WTC11 (cell line): ENCODE data around the gene RGS2. TPM values are rescaled to one million over a fixed set of nuclear protein-coding genes. Genes with fewer than 3 reads are reported as not detected.

ENCODE experiments used
- ZBTB21 ChIP-seq: sonication (generic); formaldehyde crosslinking; IDR thresholded peaks from 2 replicates; pipeline ENCODE4 v1.8.1; 2023; ENCODE audit warnings: mild to moderate bottlenecking, missing genetic modification reagents, borderline replicate concordance
- total RNA-seq: library from RNA; stranded (reverse); gene quantifications from 3 replicates; pipeline ENCODE4 v1.2.3, GENCODE V29; 2021
- TF ChIP-seq, protein P1 (sequence below): sonication (generic); formaldehyde crosslinking; IDR thresholded peaks from 2 replicates; pipeline ENCODE4 v1.8.0; 2023; ENCODE audit warnings: missing genetic modification reagents, mild to moderate bottlenecking, borderline replicate concordance

Gene RGS2
- total RNA-seq, 1 experiment from 2014 or later, result 13.1 TPM

DNA sequence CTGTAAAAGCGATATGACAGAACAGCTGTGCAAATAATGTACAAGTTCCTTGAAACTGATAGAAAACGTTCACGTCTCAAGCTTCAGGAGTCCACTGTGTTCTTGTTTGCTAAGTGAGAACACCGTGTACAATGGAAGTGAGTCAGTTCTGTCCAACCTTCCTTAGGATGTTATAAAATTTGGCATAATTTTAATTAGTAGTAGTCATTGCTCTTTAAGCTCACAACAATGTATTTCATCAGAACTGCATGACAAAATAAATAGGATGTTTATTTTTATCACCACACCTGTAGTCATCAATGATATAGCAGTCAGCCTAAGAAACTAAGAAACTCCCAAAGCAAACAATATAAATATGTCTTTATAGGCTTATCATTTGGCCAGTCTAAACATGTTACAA lies 53.0 kb downstream of the RGS2 start (continued):
- TF ChIP-seq, protein P1, sequence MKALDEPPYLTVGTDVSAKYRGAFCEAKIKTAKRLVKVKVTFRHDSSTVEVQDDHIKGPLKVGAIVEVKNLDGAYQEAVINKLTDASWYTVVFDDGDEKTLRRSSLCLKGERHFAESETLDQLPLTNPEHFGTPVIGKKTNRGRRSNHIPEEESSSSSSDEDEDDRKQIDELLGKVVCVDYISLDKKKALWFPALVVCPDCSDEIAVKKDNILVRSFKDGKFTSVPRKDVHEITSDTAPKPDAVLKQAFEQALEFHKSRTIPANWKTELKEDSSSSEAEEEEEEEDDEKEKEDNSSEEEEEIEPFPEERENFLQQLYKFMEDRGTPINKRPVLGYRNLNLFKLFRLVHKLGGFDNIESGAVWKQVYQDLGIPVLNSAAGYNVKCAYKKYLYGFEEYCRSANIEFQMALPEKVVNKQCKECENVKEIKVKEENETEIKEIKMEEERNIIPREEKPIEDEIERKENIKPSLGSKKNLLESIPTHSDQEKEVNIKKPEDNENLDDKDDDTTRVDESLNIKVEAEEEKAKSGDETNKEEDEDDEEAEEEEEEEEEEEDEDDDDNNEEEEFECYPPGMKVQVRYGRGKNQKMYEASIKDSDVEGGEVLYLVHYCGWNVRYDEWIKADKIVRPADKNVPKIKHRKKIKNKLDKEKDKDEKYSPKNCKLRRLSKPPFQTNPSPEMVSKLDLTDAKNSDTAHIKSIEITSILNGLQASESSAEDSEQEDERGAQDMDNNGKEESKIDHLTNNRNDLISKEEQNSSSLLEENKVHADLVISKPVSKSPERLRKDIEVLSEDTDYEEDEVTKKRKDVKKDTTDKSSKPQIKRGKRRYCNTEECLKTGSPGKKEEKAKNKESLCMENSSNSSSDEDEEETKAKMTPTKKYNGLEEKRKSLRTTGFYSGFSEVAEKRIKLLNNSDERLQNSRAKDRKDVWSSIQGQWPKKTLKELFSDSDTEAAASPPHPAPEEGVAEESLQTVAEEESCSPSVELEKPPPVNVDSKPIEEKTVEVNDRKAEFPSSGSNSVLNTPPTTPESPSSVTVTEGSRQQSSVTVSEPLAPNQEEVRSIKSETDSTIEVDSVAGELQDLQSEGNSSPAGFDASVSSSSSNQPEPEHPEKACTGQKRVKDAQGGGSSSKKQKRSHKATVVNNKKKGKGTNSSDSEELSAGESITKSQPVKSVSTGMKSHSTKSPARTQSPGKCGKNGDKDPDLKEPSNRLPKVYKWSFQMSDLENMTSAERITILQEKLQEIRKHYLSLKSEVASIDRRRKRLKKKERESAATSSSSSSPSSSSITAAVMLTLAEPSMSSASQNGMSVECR, result no peak
- TF ChIP-seq ZBTB21 (CRISPR knock-in tag), result no peak

Other genes starting within 250 kb of the RGS2 start
- gene RGS1, start 233.3 kb upstream of the RGS2 start, total RNA-seq, result 0.14 to 0.22 TPM in 2 of 3 replicates, not detected in the other
- not detected in 3 replicates for gene RGS13, start 172.9 kb upstream of the RGS2 start, total RNA-seq